H1 (cell line): ENCODE measurements around the gene SEMA3B. TPM values are rescaled to one million over a fixed set of nuclear protein-coding genes. Genes with fewer than 3 reads are reported as not detected.

Experiments used
- ASH2L ChIP-seq: fragments of 200-600, 300-600 bp; sonication (generic); IDR thresholded peaks from one replicate; pipeline ENCODE4 v1.7.1; 2017; ENCODE audit warnings: low read length
- BACH1 ChIP-seq: IDR thresholded peaks from 2 replicates; pipeline ENCODE4 v1.6.1; 2012; ENCODE audit warnings: low read length, improper control_type of control experiment
- CBX8 ChIP-seq: fragments of 300-800, 300-1000 bp; sonication (generic); IDR thresholded peaks from 2 replicates; pipeline ENCODE4 v1.7.1; 2016; ENCODE audit warnings: low read depth, low read length, borderline replicate concordance
- CEBPB ChIP-seq: IDR thresholded peaks from 2 replicates; pipeline ENCODE4 v1.6.1; 2012; ENCODE audit warnings: low read depth, low read length
- EGR1 ChIP-seq: IDR thresholded peaks from 2 replicates; pipeline ENCODE4 v1.6.1; 2011; ENCODE audit warnings: low read depth, low read length, borderline replicate concordance
- EP300 ChIP-seq, 2 experiments: IDR thresholded peaks; 1 replicate in 1 of 2; 2 replicates in 1 of 2; pipeline ENCODE4 v1.6.1; 2011 to 2012; ENCODE audit warnings: low read depth in 2 of 2, low read length in 2 of 2, mild to moderate bottlenecking in 2 of 2, borderline replicate concordance in 1 of 2, inconsistent platforms in 1 of 2, moderate library complexity in 1 of 2
- GTF2F1 ChIP-seq: IDR thresholded peaks from 2 replicates; pipeline ENCODE4 v1.6.1; 2012; ENCODE audit warnings: low read depth, low read length, improper control_type of control experiment, borderline replicate concordance
- HDAC2 ChIP-seq, 2 experiments: fragments of 300-600 bp in 1 of 2; sonication (generic) in 1 of 2; IDR thresholded peaks; 2 replicates each; pipeline ENCODE4 v1.6.1; 2011 to 2012; ENCODE audit warnings: low read depth in 2 of 2, low read length in 2 of 2, mild to moderate bottlenecking in 2 of 2, moderate library complexity in 2 of 2, borderline replicate concordance in 1 of 2, inconsistent platforms in 1 of 2
- KDM4A ChIP-seq: IDR thresholded peaks from one replicate; pipeline ENCODE4 v1.7.1; 2012; ENCODE audit warnings: low read depth, mild to moderate bottlenecking, moderate library complexity, low read length, inconsistent platforms; ENCODE audit not compliant: severe bottlenecking
- KDM5A ChIP-seq: fragments of 200-600 bp; IDR thresholded peaks from 2 replicates; pipeline ENCODE4 v1.7.1; 2012; ENCODE audit warnings: mild to moderate bottlenecking, low read length, inconsistent platforms, mixed read lengths
- NANOG ChIP-seq: IDR thresholded peaks from 2 replicates; pipeline ENCODE4 v1.6.1; 2011; ENCODE audit warnings: low read length, low read depth, mild to moderate bottlenecking, inconsistent platforms; ENCODE audit not compliant: insufficient read depth, poor library complexity, severe bottlenecking
- NRF1 ChIP-seq: IDR thresholded peaks from 2 replicates; pipeline ENCODE4 v1.6.1; 2011; ENCODE audit warnings: mild to moderate bottlenecking, low read depth, low read length, improper control_type of control experiment
- PHF8 ChIP-seq: fragments of 200-600 bp; sonication (generic); conservative IDR thresholded peaks from 2 replicates; pipeline ENCODE4 v1.7.1; 2012; ENCODE audit warnings: low read depth, mild to moderate bottlenecking, inconsistent platforms, low read length, moderate library complexity
- POLR2AphosphoS5 ChIP-seq: IDR thresholded peaks from 2 replicates; pipeline ENCODE4 v1.6.1; 2011; ENCODE audit warnings: low read depth, low read length
- RAD21 ChIP-seq, 2 experiments: IDR thresholded peaks in 1 of 2; conservative IDR thresholded peaks in 1 of 2; 2 replicates each; pipeline ENCODE4 v1.6.1; 2011; ENCODE audit warnings: low read depth in 2 of 2, low read length in 2 of 2, improper control_type of control experiment in 1 of 2, inconsistent platforms in 1 of 2, mild to moderate bottlenecking in 1 of 2, moderate library complexity in 1 of 2
- RBBP5 ChIP-seq: IDR thresholded peaks from 2 replicates; pipeline ENCODE4 v1.7.1; 2012; ENCODE audit warnings: low read depth, mild to moderate bottlenecking, inconsistent platforms, low read length, moderate library complexity, borderline replicate concordance
- RNF2 ChIP-seq: fragments of 200-900, 300-1000 bp; sonication (generic); IDR thresholded peaks from 2 replicates; pipeline ENCODE4 v1.7.1; 2016; ENCODE audit warnings: borderline replicate concordance, low read depth, mild to moderate bottlenecking, antibody characterized with exemption, low read length; ENCODE audit not compliant: poor library complexity, severe bottlenecking; ENCODE audit errors: missing control alignments
- RXRA ChIP-seq: IDR thresholded peaks from 2 replicates; pipeline ENCODE4 v1.6.1; 2011; ENCODE audit warnings: low read depth, mild to moderate bottlenecking, low read length, moderate library complexity; ENCODE audit not compliant: insufficient read depth
- TEAD4 ChIP-seq: IDR thresholded peaks from 2 replicates; pipeline ENCODE4 v1.6.1; 2012; ENCODE audit warnings: low read depth, low read length, inconsistent platforms, mixed read lengths
- USF2 ChIP-seq: IDR thresholded peaks from 2 replicates; pipeline ENCODE4 v1.6.1; 2011; ENCODE audit warnings: low read length, improper control_type of control experiment
- YY1 ChIP-seq: IDR thresholded peaks from 2 replicates; pipeline ENCODE4 v1.6.1; 2011; ENCODE audit warnings: low read depth, mild to moderate bottlenecking, low read length
- polyA plus RNA-seq, 7 experiments: library from polyadenylated mRNA; depleted of rRNA in 3 of 7; stranded (reverse) in 5 of 7; unstranded in 2 of 7; fragments of >200 nt in 5 of 7; fragments of 200-250 nt in 2 of 7; gene quantifications; 1 replicate in 5 of 7; 2 replicates in 1 of 7; 4 replicates in 1 of 7; pipeline versions ENCODE4 v1.2.1 to v1.2.3, GENCODE V29; 2011 to 2013; ENCODE audit warnings: missing spikeins in 2 of 7, mixed read lengths in 2 of 7
- total RNA-seq: library from RNA; stranded (reverse); fragmentation: NEBNext Ultra II Directional; extraction: Animal tissue kit (Norgen Biotek cat#: 25700); gene quantifications from 2 replicates; pipeline ENCODE4 v1.2.1, GENCODE V29; 2021
- TF ChIP-seq, protein P1 (sequence below): IDR thresholded peaks from 2 replicates; pipeline ENCODE4 v1.6.1; 2011; ENCODE audit warnings: low read depth, mild to moderate bottlenecking, low read length; ENCODE audit not compliant: insufficient read depth

Gene SEMA3B
- total and polyA plus RNA-seq, 2 of the 8 experiments (the other 6 are each of a cell fraction or from before 2014, with no cell fraction given) = 3.0 to 4.7 TPM

DNA sequence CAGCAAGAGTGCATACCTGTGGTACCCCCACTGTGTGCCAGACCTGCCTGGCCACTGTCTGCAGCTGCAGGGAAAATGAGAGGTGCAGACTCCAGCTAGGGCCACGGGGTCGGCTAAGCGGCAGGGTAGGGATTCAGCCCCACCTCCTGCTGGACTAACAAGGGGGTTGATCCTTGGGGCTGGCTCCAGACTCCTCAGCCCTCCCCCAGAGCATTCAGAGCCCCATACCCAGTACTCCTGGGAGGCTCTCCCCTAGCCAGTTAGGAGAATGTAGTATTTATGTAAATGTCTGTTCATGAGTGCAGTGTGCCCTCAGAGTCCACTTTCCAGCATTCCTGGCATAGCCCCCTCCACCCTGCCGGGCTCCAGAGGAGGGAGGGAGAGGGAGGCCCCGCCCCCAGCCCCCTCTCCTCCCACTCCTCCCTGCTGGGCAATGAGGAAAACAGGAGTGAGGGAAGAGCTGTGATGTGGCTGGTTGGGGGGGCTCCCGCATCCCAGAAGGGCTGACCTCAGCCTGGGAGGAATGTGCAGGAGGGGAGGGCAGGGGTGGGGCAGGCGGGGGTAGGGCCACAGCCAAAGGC lies 4.5 kb upstream of the SEMA3B start (continued):
- no peak for TF ChIP-seq RAD21 (IDR thresholded peaks at IDR 0.05 in 1 of 2, conservative IDR thresholded peaks at IDR 0.05 in 1 of 2; ENCODE audit: low read depth in 2 of 2, low read length in 2 of 2)
- no peak for TF ChIP-seq RNF2
- TF ChIP-seq KDM4A = no peak
- TF ChIP-seq POLR2AphosphoS5 = peak; percentile 11; the same call in 1 of the 2 replicates
- TF ChIP-seq NANOG = peak; percentile 33
- TF ChIP-seq EP300 (IDR thresholded peaks at IDR 0.05; ENCODE audit: borderline replicate concordance in 1 of 2, low read depth in 2 of 2, low read length in 2 of 2) = peak; percentile 46 to 61; a peak in 2 of 3 replicates
- no peak for TF ChIP-seq BACH1
- no peak for TF ChIP-seq PHF8
- TF ChIP-seq GTF2F1 = no peak
- TF ChIP-seq RBBP5 = peak; percentile 75
- TF ChIP-seq TEAD4 = peak; percentile 91
- no peak for TF ChIP-seq NRF1
- TF ChIP-seq EGR1 = no peak
- TF ChIP-seq RXRA = no peak
- no peak for TF ChIP-seq CEBPB
- peak in 1 of 2 experiments; percentile 77; a peak in 1 of 4 replicates for TF ChIP-seq HDAC2 (IDR thresholded peaks at IDR 0.05; ENCODE audit: borderline replicate concordance in 1 of 2, low read depth in 2 of 2, low read length in 2 of 2)
- no peak for TF ChIP-seq CBX8
- TF ChIP-seq KDM5A = no peak
- no peak for TF ChIP-seq USF2
- no peak for TF ChIP-seq YY1
- no peak for TF ChIP-seq ASH2L
- TF ChIP-seq, protein P1, sequence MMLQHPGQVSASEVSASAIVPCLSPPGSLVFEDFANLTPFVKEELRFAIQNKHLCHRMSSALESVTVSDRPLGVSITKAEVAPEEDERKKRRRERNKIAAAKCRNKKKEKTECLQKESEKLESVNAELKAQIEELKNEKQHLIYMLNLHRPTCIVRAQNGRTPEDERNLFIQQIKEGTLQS = no peak
